Neural cell (in vitro differentiated cells): Measurements from ENCODE around the gene NEDD4L. TPM values are rescaled to one million over a fixed set of nuclear protein-coding genes. Genes with fewer than 3 reads are reported as not detected.

Source experiments
- H2AFZ ChIP-seq: fragments of 200-600, 300-800 bp; sonication (generic), shearing (Covaris generic); 2 replicates; pipeline ENCODE4 v1.6.0; 2014; ENCODE audit warnings: low read depth, mild to moderate bottlenecking, antibody characterized with exemption, low read length, moderate library complexity
- H3F3A ChIP-seq: fragments of 200-600 bp; shearing (Covaris generic); 2 replicates; pipeline ENCODE4 v1.6.1; 2016; ENCODE audit warnings: mild to moderate bottlenecking, moderate library complexity, mixed read lengths, antibody characterized with exemption, low read length; ENCODE audit not compliant: insufficient read depth, poor library complexity, severe bottlenecking
- H3K27ac ChIP-seq: fragments of 200-600, 300-800 bp; sonication (generic), shearing (Covaris generic); 2 replicates; pipeline ENCODE4 v1.5.1; 2014; ENCODE audit warnings: mild to moderate bottlenecking, low read length, moderate library complexity
- H3K27me3 ChIP-seq: fragments of 300-800, 200-600 bp; sonication (generic), shearing (Covaris generic); 2 replicates; pipeline ENCODE4 v1.6.0; 2014; ENCODE audit warnings: mild to moderate bottlenecking, low read depth, low read length, moderate library complexity; ENCODE audit not compliant: insufficient read depth
- H3K36me3 ChIP-seq: fragments of 300-800, 200-600 bp; sonication (generic), shearing (Covaris generic); 2 replicates; pipeline ENCODE4 v1.5.1; 2014; ENCODE audit warnings: mild to moderate bottlenecking, antibody characterized with exemption, low read length, moderate library complexity; ENCODE audit not compliant: insufficient read depth
- H3K4me2 ChIP-seq: fragments of 300-800, 200-600 bp; sonication (generic), shearing (Covaris generic); 2 replicates; pipeline ENCODE4 v1.6.0; 2014; ENCODE audit warnings: mild to moderate bottlenecking, low read length
- H3K4me3 ChIP-seq: fragments of 300-800, 200-600 bp; sonication (generic), shearing (Covaris generic); 2 replicates; pipeline ENCODE4 v1.5.1; 2014; ENCODE audit warnings: mild to moderate bottlenecking, low read length, moderate library complexity
- H3K79me2 ChIP-seq: fragments of 200-600 bp; shearing (Covaris generic); replicated peaks from 2 replicates; pipeline ENCODE4 v1.6.0; 2014; ENCODE audit warnings: mild to moderate bottlenecking, low read length, moderate library complexity; ENCODE audit not compliant: insufficient read depth
- H3K9ac ChIP-seq: fragments of 300-800, 200-600 bp; sonication (generic), shearing (Covaris generic); 2 replicates; pipeline ENCODE4 v1.6.1; 2016; ENCODE audit warnings: mild to moderate bottlenecking, low read length, mixed read lengths
- H3K9me2 ChIP-seq: fragments of 200-600 bp; shearing (Covaris generic); 2 replicates; pipeline ENCODE4 v1.6.1; 2016; ENCODE audit warnings: mild to moderate bottlenecking, low read length, mixed read lengths; ENCODE audit not compliant: insufficient read depth
- H3K9me3 ChIP-seq: fragments of 200-600, 300-800 bp; sonication (generic), shearing (Covaris generic); 2 replicates; pipeline ENCODE4 v1.6.1; 2016; ENCODE audit warnings: mild to moderate bottlenecking, mixed run types, low read length, moderate library complexity, mixed read lengths
- H4K20me1 ChIP-seq: fragments of 200-600 bp; shearing (Covaris generic); 2 replicates; pipeline ENCODE4 v1.6.1; 2016; ENCODE audit warnings: mild to moderate bottlenecking, mixed run types; ENCODE audit not compliant: insufficient read depth
- CTCF ChIP-seq: fragments of 450-650 bp; IDR thresholded peaks from 2 replicates; pipeline ENCODE4 v1.5.1; 2014; ENCODE audit warnings: antibody characterized with exemption, mild to moderate bottlenecking, moderate library complexity; ENCODE audit not compliant: poor library complexity, severe bottlenecking
- EP300 ChIP-seq: fragments of 450-650 bp; conservative IDR thresholded peaks from 2 replicates; pipeline ENCODE4 v1.6.1; 2014; ENCODE audit warnings: antibody characterized with exemption, mild to moderate bottlenecking, moderate library complexity; ENCODE audit not compliant: poor library complexity, severe bottlenecking
- EZH2 ChIP-seq: fragments of 200-600, 300-800 bp; shearing (Covaris generic), sonication (generic); IDR thresholded peaks from 2 replicates; pipeline ENCODE4 v1.6.1; 2014; ENCODE audit warnings: antibody characterized with exemption, low read length, borderline replicate concordance, mild to moderate bottlenecking; ENCODE audit not compliant: insufficient read depth, poor library complexity, severe bottlenecking
- MXI1 ChIP-seq: fragments of 450-650 bp; conservative IDR thresholded peaks from 2 replicates; pipeline ENCODE4 v1.6.1; 2014; ENCODE audit warnings: antibody characterized with exemption, mild to moderate bottlenecking; ENCODE audit not compliant: poor library complexity, severe bottlenecking
- POLR2AphosphoS5 ChIP-seq: IDR thresholded peaks from 2 replicates; pipeline ENCODE4 v1.6.1; 2012
- RAD21 ChIP-seq: fragments of 450-650 bp; conservative IDR thresholded peaks from 2 replicates; pipeline ENCODE4 v1.6.1; 2014; ENCODE audit warnings: antibody characterized with exemption, mild to moderate bottlenecking, moderate library complexity
- REST ChIP-seq: IDR thresholded peaks from 2 replicates; pipeline ENCODE4 v1.6.1; 2012; ENCODE audit warnings: borderline replicate concordance
- SMC3 ChIP-seq: fragments of 450-650 bp; conservative IDR thresholded peaks from 2 replicates; pipeline ENCODE4 v1.6.1; 2014; ENCODE audit warnings: antibody characterized with exemption, mild to moderate bottlenecking, moderate library complexity; ENCODE audit not compliant: poor library complexity
- TAF1 ChIP-seq: IDR thresholded peaks from 2 replicates; pipeline ENCODE4 v1.6.1; 2012; ENCODE audit warnings: low read depth
- polyA plus RNA-seq: library from polyadenylated mRNA; depleted of rRNA; stranded (reverse); fragments of >200 nt; gene quantifications from 2 replicates; pipeline ENCODE4 v1.2.3, GENCODE V29; 2014

Gene NEDD4L
- polyA plus RNA-seq, 1 donor from 2014 or later = 97.9 TPM

DNA sequence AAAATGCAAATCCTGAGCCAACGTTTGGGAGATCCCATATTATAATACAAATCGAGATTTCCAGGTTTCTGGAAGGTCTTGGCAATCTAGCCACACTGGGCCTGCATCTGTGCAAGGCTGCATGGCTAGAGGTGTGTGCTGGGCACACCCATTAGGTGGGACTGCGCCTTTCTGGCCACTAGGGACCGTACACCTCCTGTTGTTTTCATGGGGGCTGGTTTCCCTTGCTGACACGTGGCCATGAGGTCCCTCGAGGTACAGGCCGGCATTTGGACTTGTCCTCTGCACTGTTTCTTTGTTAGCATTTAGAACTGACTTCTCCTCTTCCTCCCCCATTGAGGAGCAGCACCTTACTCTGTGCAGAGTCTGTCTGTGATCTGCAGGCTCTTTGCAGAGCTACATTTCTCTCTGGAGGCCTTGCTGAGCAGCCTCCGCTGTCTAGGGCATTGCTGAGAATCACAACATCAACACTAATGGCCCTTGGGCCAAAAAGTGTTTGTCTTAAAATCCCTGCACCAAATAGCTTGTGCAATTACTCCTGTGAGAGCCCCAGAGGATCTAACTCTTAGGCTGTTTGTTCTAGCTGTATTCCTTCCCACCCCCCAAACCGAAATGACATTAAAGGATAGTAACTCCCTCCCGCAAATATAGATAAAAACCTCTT, 131.2 kb downstream of the NEDD4L start:
- Histone ChIP-seq H3K4me3 (no peak overlapping the region), H3K27ac (no peak overlapping the region), H3K9me2 (no peaks in the 10 kb centered on the region), H3K79me2 (peaks cover 55% of the 10 kb centered on the region), H3K9me3 (no peaks in the 10 kb centered on the region), H2AFZ (no peak overlapping the region), H4K20me1 (peaks cover 12% of the 10 kb centered on the region), H3K9ac (no peak overlapping the region), H3K4me2 (no peak overlapping the region), H3F3A (no peaks in the 10 kb centered on the region), H3K27me3 (no peaks in the 10 kb centered on the region), H3K36me3 (peaks cover 12% of the 10 kb centered on the region)
- TF ChIP-seq RAD21 (no peak), TAF1 (no peak), SMC3 (no peak), EZH2 (no peak), EP300 (no peak), MXI1 (no peak), POLR2AphosphoS5 (no peak), CTCF (no peak), REST (no peak)

DNA sequence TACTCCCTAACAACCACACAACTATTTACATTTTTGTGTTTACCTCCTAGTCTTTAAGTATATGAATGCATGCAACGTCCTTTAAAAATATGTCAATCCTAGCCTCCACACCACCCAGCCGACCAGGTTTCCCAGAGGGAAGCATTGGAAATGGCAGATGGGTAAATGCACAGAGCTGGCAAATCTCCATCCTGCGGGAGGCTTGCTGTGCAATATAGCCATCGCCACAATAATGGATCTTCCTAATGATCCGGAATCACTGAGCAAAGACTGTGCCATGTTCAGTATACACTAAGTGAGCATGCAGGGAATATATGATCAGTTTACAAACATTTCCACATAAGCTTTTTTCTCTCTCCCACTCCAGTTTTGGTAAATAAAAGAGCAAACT, 131.8 kb downstream of the NEDD4L start:
- TF ChIP-seq EZH2 (no peak), EP300 (no peak), TAF1 (no peak), CTCF (no peak), POLR2AphosphoS5 (no peak), REST (no peak), SMC3 (no peak), RAD21 (no peak), MXI1 (no peak)
- Histone ChIP-seq H3K4me3 (no peak overlapping the region), H3K9me2 (no peaks in the 10 kb centered on the region), H3F3A (no peaks in the 10 kb centered on the region), H3K36me3 (peaks cover 12% of the 10 kb centered on the region), H3K27ac (no peak overlapping the region), H3K9ac (no peak overlapping the region), H3K9me3 (no peaks in the 10 kb centered on the region), H3K4me2 (no peak overlapping the region), H4K20me1 (peaks cover 13% of the 10 kb centered on the region), H2AFZ (no peak overlapping the region), H3K79me2 (peaks cover 60% of the 10 kb centered on the region), H3K27me3 (no peaks in the 10 kb centered on the region)
